ENCODE data around the gene ARMC9.
"Not testable (repeated sequence)": the region's sequence is repeated elsewhere in the genome, so short reads cannot be mapped to it uniquely, and the experiment has no call there.

The ARMC9 gene

DNA sequence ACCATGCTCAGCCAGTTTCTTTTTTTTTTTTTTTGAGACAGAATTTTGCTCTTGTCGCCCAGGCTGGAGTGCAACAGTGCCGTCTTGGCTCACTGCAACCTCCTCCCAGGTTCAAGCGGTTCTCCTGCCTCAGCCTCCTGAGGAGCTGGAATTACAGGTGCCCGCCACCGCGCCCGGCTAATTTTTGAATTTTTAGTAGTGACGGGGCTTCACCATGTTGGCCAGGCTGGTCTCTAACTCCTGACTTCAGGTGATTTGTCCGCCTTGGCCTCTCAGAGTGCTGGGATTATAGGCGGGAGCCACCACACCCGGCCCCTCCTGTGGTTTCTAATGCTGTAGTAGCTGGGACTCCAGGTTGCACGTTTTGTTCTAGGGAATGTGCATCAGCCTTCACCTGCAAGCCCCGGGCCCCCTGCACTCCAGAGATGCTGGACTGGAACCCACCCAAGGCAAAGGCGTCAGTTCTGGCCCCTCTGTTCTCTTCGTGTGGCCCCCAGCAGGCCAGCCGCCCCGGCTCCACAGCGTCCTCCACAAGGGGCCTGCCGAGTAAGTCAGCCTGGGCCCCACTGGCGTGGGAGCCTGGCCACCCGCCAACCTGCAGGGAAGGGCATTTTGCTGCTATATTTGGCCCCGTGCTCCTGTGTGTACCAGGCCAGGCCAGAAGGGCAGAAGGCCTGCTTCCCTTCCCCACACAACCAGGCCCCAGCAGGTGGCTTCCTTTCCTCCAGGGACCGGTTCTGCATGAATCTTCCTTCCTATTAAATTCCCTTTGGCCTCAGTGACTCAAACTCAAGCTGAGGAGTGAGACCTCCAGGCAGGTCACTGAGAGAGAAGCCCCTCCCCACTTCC, 171.4 kb downstream of the ARMC9 start:
- no peak for DNase-seq

DNA sequence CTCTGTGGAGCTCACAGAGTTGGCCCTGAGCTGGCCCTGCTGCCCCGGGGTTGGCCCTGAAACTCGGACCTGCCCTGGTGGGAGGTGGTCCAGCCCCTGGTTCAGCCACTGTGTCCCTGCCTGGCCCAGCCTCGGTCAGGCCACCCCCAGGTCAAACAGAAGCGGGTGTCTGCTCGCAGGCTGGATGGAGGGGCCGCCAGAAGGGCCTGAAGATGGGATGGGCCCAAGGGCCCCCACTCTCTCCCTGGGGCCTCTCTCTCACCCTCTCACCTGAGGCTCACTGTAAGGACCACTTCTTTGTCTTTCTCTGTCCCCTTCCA, 172.0 kb downstream of the ARMC9 start:
- DNase-seq = no peak

DNA sequence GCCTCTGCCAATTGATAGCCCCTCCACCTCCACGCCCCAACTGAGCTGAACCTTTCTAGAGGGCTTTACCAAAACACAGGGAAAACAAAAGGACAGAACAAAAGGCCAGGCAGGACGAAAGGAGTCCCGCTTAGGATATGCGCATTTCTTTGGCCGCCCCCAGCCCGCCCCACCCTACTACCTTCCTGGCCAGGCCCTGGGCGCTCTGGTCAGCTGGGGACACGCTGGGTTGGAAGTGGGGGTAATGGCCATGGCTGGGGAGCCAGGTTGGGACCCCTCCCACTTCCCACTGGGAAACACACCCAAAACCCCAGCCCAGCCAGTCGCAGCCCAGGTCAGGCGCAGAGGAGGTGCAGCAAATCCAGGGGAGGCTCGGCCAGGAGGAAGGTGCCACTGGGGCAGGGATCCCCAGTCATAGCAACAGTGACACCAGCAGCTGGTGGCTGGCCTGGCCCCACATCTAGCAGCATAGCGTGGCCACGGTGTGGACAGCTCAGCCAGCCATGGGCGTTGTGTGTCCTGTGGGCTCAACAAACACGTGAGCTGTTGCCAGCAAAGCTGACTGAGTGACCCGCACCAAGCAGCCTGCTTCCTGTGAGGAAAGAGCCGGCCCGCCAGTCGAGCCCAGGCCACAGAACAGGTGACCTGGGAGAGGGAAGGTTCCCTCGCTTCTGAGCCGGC, 172.5 kb downstream of the ARMC9 start:
- DNase-seq = no peak

DNA sequence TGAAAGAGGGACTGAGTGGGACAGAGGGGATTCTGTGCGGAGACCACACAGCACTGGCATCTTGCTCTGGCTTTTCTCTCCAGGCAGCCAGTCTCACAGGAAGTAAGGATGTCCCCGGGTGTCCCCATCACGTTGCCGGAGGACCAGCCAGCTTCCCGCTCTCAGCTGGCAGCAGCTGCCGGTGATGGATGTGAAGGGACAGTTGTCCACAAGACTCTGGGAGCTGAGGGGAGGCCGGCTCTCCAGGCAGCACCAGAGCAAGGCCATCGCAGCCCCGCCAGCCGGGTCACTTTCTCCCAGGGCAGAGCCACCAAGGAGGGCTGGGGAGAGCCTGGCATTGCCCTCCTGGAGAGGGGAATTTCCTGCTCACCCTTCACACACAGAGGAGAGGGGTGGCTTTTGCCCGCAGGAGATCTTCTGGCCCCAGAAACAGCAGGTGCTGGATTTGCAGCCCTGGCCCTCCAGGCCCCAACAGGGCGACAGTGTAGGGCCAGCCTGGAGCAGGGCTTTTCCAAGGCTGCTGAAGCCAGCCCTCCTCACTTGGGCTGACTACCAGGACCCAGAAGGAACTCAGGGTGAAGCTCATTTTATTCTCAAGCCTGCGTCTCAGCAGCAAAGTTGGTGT, 173.1 kb downstream of the ARMC9 start:
- DNase-seq = no peak

DNA sequence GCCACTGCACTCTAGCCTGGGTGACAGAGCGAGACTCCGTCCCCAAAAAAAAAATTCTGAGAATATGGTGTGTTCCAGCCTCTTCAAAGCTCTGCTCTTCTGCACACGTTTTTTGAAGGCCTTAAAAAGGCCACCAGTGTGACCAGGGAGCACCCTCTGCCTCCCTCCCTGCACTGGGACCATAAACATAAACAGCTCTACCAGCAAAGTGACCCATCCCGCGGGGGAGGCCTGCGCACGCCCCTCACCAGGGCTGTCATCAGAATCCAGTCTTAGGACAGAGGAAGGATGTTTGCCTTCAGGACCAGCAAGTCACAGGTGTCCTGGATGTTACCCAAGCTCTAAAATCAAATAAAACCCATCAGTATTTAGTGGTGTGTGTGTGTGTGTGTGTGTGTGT, 173.9 kb downstream of the ARMC9 start:
- DNase-seq = no peak

DNA sequence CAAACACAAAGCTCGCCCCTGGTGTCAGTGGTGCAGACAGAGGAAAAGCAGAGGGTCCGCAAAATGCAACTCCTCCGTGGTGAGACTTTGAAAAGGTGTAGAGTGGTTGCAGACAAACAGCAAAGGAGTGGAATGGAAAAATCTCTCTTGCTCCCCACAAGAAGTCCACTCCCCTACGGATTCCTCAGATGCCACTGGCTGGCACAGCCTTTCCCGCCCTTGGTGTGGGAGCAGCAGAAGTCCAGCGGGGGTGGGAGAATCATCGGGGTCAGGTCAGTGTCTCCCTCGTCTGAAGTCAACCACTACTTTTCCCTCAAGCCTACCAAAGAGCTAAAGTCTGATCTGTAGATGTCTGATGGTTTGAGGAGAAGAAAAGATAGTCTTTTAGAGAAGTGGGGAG, 174.8 kb downstream of the ARMC9 start:
- DNase-seq = no peak

DNA sequence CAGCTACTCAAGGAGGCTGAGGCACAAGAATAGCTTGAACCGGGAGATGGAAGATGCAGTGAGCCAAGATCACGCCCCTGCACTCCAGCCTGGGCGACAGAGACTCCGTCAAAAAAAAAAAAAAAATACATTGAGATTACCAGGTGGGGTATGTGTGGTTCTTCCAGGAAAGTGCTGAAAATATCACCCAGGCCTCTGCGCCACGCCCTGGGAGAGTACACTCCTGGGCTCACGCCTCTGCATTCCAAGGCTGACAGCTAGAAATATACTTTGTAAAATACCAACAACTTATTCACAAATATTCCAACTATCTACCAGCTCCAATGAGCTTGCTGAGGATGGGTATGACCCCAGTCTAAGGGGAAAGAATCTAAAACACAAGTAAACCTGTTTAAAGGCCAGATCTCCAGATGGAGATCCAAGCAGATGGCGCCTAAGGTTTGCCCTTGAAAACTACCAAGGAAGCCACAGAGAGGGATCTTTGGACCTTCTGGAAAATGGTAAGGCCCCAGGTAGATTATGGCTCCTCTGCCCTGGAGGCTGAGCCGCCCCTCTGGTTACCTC, 175.4 kb downstream of the ARMC9 start:
- DNase-seq = no peak

DNA sequence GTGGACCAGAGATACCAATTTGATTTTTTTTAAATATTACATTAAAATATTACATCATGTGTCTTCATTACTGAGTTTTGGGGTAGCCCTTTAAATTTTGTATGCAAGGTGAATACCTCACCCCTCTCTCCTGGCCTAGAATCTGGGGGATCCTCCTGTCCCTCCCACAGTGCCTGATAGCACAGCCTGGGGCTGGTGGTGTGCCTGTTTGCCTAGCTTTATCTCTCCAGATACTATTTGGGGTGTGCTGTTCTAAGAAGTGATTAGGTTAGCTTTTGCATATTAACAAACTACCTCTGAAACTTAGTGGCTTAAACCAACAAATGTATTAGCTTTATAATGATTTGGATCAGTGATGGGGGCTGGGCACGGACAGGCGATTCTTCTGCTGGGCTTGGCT, 176.3 kb downstream of the ARMC9 start:
- no peak for DNase-seq

DNA sequence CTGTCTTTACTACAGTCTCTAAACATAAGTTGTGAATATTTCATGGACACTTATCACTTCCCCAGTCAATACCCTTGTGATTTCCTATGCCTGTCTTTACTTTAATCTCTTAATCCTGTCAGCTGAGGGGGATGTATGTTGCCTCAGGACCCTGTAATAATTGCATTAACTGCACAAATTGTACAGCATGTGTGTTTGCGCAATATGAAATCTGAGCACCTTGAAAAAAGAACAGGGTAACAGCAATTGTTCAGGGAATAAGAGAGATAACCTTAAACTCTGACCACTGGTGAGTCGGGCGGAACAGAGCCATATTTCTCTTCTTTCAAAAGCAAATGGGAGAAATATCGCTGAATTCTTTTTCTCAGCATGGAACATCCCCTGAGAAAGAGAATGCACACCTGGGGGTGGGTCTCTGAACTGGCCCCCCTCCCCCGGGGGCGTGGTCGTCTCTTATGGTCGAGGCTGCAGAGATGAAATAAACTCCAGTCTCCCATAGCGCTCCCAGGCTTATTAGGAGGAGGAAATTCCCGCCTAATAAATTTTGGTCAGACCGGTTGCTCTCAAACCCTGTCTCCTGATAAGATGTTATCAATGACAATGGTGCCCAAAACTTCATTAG, 177.7 kb downstream of the ARMC9 start:
- not testable (repeated sequence) for DNase-seq

DNA sequence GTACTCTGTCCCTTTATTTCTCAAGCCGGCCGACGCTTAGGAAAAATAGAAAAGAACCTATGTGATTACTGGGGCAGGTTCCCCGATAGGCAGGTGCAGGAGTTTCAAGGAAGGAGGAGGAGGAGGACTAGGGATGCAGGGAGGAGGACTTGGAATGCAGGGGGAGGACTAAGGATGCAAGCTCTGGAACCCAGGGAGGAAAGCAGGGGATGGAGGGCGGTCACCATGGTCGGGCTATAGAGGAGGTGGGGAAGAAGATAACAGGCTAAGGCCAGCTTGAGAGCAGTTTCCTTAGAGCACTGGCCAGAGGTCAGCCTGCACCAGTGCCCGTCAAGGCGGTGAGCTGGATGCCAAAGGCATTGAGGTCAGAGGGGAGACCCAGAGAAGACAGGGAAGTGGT, 178.4 kb downstream of the ARMC9 start:
- DNase-seq = no peak

DNA sequence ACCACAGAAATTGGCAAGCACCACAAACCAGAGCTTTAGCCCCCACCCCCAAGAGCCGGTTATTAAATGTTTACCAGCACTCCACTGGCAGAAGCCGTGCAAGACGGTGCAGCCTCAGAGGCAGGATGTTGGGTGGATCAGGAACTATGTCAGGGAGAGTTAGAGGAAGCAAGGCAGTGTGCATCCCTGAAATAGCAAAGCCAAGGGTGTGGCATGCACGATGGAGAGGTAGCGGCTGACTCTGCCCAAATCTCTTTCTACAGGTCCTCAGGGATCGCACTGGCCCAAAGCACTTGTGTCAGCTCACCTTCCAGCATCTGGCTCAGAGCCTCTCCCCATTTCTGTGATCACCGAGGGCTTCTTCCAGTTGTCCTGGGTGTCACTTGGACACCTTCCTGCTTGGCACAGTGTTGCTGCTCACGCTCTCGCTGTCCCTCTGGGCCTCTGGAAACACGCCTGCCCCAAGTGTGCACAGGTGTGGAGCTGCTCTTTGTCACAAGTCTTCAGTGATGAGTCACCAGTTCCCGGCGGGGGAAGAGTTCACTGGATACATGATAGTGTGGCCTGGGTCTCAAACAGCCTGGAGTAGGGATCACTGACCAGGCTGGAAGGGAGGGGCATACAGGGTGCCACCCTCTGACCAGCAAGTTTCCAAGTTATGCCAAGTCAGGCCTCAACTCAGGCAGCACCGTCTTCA, 179.7 kb downstream of the ARMC9 start:
- no peak for DNase-seq

DNA sequence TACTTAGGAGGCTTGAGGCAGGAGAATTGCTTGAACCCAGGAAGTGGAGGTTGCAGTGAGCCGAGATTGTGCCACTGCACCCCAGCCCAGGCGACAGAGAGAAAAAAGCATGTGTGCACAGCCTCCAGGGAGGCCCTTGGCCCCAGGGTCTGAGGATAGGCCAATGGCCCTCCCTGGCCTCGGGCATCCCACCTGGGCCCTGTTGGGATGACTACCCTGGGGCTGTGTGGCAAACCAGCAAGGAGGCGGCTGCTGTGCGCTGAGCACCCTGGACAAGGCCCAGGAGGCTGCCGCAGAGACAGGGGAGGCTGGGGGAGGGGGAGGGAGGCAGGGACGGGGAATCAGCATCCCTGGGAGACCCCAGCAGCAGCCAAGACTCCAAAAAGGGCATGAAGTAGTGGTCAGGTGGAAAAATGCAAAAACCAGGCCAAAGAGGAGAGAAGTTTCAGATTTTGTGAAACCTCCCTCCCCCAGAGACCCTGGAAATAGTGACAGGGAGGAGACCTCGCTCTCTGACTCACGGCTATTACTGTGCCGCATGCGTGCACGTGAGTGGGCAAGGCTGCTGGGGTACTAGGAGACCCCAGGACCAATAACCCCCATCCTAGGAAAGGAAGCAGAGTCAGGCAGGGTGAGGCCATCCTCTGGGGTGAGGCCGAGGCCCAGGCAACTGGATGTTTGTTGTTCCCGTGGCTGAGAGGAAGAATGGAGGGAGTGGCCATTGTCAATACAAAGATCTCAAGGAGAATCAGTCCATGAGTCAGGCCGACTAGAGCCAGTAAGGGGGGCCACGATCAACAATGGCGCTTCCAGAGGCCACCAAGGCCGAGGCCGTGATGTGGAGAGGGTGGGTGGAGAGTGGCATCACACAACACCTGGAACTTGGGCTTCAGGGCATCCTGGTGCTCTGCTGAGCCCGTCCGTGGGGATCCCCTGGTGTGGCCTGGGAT, 181.1 kb downstream of the ARMC9 start:
- DNase-seq = no peak

DNA sequence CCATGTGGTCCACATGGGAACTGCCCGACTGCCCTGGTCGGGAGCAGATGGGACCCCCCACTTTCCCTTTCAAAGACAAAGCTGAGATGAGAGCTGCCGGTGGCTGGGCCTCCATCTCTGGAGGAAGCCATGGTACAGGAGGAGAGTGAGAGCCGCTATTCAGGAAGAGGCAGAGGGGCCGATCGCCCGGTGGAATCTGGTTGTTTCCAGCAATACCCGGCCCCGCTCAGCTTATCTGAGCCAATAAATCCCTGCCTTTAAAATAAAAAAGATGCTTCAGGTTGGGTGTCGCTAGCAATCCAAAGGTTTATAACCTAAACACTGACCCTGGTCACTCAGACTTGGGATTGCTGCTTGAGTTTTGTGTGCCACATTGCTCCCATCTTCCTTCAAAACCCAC, 181.9 kb downstream of the ARMC9 start:
- DNase-seq = no peak

DNA sequence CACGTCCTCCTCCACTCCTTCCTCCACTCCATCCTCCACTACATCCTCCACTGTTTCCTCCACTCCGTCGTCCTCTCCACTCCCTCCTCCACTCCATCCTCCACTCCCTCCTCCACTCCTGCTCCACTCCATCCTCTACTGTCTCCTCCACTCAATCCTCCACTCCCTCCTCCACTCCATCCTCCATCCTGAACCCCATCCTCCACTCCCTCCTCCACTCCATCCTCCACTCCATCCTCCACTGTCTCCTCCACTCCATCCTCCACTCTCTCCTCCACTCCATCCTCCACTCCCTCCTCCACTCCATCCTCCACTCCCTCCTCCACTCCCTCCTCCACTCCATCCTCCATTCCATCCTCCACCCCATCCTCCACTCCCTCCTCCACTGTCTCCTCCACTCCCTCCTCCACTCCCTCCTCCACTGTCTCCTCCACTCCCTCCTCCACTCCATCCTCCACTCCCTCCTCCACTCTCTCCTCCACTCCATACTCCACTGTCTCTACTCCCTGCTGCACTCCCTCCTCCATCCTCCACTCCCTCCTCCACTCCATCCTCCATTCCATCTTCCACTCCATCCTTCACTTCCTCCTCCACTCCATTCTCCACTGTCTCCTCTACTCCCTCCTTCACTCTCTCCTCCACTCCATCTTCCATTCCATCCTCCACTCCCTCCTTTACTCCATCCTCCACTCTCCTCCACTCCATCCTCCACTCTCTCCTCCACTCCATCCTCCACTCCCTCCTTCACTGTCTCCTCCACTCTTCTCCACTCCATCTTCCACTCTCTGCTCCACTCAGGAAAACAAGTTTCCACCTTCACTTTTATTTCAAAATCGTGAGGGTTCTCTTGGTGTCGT, 182.8 kb downstream of the ARMC9 start:
- DNase-seq = no peak

DNA sequence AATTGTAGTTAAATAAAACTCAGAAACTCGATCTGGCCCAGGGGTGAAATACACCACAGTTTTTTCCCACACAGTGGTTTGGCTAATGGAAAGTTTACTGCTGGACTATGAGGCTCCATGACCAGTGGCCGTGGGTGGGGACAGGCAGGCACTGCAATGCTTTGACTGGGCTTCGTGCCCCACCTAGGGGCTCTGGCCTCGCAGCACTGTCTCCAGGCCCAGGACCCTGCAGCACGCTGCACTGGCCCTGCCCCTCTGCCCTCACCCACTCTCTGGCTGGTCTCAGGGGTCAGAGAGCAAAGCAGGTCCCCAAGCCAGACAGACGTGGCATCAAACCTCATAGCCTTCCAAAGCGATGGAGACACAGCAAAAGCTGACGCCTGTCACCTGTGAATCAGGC, 183.7 kb downstream of the ARMC9 start:
- no peak for DNase-seq

DNA sequence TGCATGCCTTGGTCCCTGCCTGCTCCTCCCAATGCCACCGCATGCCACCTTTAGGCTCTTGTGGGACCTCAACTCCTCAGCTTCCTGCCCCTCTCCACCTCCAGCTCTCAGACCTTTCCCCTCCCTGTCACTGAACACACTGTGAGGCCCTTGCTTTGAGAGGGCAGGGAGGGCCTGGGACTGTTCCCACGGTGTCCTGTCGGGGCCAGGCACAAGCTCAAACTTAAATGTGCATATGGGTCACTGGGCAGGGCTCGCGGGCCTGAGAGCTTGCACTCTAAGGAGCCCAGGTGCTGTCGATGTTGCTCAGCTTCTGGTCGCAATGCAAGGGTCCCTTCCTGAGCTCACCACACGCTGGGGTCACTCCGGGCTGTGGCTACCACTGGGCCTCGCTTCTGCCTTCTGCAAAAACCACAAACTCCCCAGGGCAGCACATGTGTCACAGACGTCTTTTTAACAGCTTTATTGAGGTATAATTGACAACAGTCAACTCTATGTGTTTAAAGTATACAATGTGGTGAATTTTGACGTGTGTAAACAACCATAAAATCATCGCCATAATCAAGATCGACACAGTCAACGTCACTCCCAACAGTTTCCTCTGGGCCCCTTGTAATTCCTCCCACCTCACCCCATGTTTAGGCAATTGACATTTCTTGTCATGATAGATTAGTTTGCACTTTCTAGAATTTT, 185.1 kb downstream of the ARMC9 start:
- no peak for DNase-seq

DNA sequence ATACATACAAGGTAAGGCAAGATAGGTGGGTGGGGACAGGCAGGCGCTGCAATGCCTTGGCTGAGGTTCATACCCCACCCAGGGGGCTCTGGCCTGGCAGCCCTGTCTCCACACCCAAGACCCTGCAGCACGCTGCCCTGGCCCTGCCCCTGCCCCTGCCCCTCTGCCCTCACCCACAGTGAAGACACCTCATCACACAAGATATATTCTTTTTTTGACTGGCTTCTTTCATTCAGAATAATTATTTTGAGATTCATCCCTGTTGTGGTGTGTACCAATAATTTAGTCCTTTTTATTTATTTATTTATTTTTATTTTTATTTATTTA, 185.6 kb downstream of the ARMC9 start:
- no peak for DNase-seq

DNA sequence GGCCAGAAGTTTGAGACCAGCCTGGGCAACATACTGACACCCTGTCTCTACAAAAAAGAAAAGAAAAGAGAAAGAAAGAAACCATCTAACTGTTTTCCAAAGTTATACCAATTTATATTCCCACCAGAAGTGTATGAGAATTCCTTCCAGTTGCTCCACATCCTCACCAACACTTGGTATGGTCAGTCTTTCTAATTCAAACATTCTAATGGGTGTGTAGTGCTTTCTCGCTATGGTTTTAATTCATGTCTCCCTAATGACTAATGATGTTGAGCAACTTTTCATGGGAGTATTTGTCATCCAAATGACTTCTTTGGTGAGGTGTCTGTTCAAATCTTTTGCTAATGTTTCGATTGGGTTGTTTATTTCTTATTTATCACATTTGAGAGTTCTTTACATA, 186.5 kb downstream of the ARMC9 start:
- DNase-seq = no peak

DNA sequence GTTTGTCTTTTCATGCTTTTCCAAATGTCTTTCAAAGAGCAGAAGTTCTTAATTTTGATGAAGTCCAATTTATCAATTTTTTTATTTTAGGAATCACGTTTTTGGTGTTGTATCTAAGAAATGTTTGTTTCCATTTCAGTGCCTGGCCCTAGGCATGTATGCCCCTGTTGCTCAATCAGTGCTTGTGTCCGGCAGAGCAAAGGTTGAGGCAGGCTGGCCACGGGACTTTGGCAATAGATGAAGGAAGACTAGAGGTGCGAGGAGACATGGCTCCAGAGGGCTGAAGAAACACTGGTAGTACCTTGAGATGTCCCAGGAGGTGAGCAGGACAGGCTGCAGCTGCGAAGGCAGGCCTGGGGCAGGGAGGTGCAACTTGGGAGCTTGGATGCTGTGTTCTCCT, 187.0 kb downstream of the ARMC9 start:
- DNase-seq = no peak

DNA sequence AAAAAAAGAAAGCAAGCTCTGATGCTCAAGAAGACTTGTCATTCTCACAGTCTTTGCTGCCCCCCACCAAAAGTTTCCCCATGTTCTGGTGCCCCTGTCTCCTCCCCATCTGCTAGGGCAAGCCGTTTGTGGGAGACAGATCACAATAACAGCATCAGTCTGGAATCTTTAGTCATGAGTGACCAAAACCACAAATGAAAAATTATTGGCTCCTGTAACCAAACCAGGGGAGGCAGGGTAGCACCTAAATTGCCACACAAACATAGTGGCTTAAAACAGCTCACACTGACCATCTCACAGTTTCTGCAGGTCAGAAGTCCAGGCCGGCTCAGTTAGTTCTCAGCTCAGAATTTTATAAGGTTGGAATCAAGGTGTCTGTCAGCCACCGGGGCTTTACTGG, 188.0 kb downstream of the ARMC9 start:
- no peak for DNase-seq
